ENCODE measurements around the gene COX19. TPM values are rescaled to one million over a fixed set of nuclear protein-coding genes. Genes with fewer than 3 reads are reported as not detected.
"Not testable (repeated sequence)": the region's sequence is repeated elsewhere in the genome, so short reads cannot be mapped to it uniquely, and the experiment has no call there.

Gene COX19
- total RNA-seq, 2 donors from 2014 or later = 2.8 to 5.5 TPM

DNA sequence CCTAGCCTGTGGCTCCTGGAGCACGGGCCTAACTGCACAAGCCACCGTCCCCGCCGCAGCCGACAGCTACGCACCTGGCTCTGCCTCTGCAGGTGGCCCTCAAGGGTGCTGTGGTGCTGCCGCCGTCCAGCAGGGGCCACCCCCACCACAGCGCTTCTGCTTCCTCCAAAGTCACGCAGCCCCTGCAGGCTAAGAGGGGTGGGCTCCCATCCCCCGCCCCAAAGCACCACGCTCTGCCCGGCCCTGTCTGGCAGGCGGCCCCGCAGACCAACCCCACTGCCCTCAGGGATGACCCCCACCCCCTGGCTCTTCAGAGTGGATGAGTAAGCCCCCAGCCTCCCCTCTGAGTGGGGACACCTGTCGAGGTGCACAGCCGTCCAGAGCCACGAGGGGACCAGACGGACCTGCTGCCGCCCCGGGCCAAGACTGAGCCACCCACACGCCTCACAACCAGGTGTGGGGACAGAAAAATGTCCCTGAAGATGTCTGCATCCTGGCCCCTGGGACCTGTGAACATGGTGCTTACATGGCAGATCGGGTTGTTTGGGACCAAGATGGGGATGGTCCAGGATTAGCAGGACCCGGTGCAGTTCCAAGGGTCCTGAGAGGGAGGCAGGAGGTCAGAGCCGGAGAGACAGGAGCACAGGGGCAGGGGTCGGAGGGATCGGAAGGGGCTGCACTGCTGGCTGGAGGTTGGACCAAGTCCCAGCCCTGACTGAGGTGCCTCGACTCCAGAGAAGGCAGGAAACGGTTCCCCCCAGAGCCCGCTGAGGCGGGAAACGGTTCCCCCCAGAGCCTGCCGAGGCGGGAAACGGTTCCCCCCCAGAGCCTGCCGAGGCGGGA lies 11.9 kb downstream of the COX19 start:
- no peaks in the 10 kb centered on the region for H3K9me3 ChIP-seq
- H3K4me1 ChIP-seq = peaks cover 0 to 31% of the 10 kb centered on the region in 2 donors
- peaks cover 21% of the 10 kb centered on the region for H3K36me3 ChIP-seq
- H3K27ac ChIP-seq = peak overlapping the region; percentile 71 to 87
- H3K4me3 ChIP-seq = no peak overlapping the region
- DNase-seq (ENCODE audit: low spot score) = no peak
- H3K27me3 ChIP-seq = no peaks in the 10 kb centered on the region
- no peak for TF ChIP-seq CTCF (IDR thresholded peaks at IDR 0.05)

- Histone ChIP-seq H3K36me3 (peaks cover 12% of the 10 kb centered on the region), H3K9me3 (no peaks in the 10 kb centered on the region), H3K27me3 (no peaks in the 10 kb centered on the region), H3K4me1 (peaks cover 0 to 31% of the 10 kb centered on the region in 2 donors), H3K27ac (peak overlapping the region in 1 of 2 donors; percentile 87), H3K4me3 (no peak overlapping the region)
- no peak for DNase-seq (ENCODE audit: low spot score)
- no peak for TF ChIP-seq CTCF (IDR thresholded peaks at IDR 0.05)
These were observed 12.8 kb downstream of the COX19 start for GRCh38 chr7:962401-963081.

GRCh38 chr7:961546-962400 lies 13.6 kb downstream of the COX19 start:
- H3K4me1 ChIP-seq = peaks cover 0 to 31% of the 10 kb centered on the region in 2 donors
- no peak overlapping the region for H3K27ac ChIP-seq
- no peaks in the 10 kb centered on the region for H3K27me3 ChIP-seq
- H3K4me3 ChIP-seq = no peak overlapping the region
- no peak for DNase-seq (ENCODE audit: low spot score)
- H3K9me3 ChIP-seq = no peaks in the 10 kb centered on the region
- no peak for TF ChIP-seq CTCF (IDR thresholded peaks at IDR 0.05)
- peaks cover 4% of the 10 kb centered on the region for H3K36me3 ChIP-seq

DNA sequence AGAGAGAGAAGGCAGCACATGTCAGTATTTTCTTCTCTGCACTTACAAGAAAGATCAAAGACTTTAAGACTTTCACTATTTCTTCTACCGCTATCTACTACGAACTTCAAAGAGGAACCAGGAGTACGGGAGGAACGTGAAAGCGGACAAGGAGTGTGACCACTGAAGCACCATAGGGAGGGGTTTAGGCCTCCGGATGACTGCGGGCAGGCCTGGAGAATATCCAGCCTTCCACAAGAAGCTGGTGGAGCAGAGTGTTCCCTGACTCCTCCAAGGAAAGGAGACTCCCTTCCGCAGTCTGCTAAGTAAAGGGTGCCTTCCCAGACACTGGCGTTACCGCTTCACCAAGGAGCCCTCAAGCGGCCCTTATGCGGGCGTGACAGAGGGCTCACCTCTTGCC lies 14.4 kb downstream of the COX19 start:
- peaks cover 0 to 31% of the 10 kb centered on the region in 2 donors for H3K4me1 ChIP-seq
- not testable (repeated sequence) for H3K4me3 ChIP-seq; DNase-seq (ENCODE audit: low spot score); H3K27me3 ChIP-seq; H3K9me3 ChIP-seq; H3K36me3 ChIP-seq; H3K27ac ChIP-seq

- H3K27me3 ChIP-seq = no peaks in the 10 kb centered on the region
- no peak overlapping the region for H3K4me3 ChIP-seq
- no peak overlapping the region for H3K27ac ChIP-seq
- DNase-seq (ENCODE audit: low spot score) = no peak
- TF ChIP-seq CTCF (IDR thresholded peaks at IDR 0.05) = no peak
- no peaks in the 10 kb centered on the region for H3K36me3 ChIP-seq
- peaks cover 0 to 26% of the 10 kb centered on the region in 2 donors for H3K4me1 ChIP-seq
- H3K9me3 ChIP-seq = no peaks in the 10 kb centered on the region
These were observed 15.0 kb downstream of the COX19 start for GRCh38 chr7:960269-960871.

DNA sequence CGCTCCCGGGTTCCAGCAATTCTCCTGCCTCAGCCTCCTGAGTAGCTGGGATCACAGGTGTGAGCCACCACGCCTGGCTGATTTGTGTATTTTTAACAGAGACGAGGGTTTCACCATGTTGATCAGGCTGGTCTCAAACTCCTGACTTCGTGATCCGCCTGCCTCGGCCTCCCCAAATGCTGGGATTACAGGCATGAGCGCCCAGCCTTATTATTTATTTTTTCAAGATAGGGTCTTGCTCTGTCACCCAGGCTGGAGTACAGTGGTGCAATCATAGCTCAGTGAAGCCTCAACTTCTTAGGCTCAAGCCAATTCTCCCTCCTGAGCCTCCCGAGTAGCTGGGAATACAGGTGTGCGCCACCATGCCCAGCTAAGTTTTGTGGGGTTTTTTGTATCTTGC lies 15.6 kb downstream of the COX19 start:
- not testable (repeated sequence) for H3K27ac ChIP-seq; DNase-seq (ENCODE audit: low spot score); H3K9me3 ChIP-seq; H3K36me3 ChIP-seq; H3K27me3 ChIP-seq; H3K4me3 ChIP-seq
- peaks cover 0 to 24% of the 10 kb centered on the region in 2 donors for H3K4me1 ChIP-seq
